Peyer's patch (tissue), 4 donors: ENCODE results near the gene ADRA2C.

Experiments used
- POLR2A ChIP-seq, 2 donors: fragments of 450-650 bp; IDR thresholded peaks; one replicate each; pipeline ENCODE4 v1.5.1; 2017; ENCODE audit warnings: antibody characterized with exemption in 2 of 2, mild to moderate bottlenecking in 2 of 2, moderate library complexity in 2 of 2
- TF ChIP-seq, protein P1 (sequence below), 6 experiments: fragments of 450-650 bp in 4 of 6; fragments of 200-600 bp in 2 of 6; sonication (generic) in 1 of 6; IDR thresholded peaks; one replicate each; pipeline ENCODE4 v1.5.1; 2017 to 2019; ENCODE audit warnings: antibody characterized with exemption in 6 of 6, mild to moderate bottlenecking in 3 of 6, moderate library complexity in 1 of 6

- TF ChIP-seq POLR2A (IDR thresholded peaks at IDR 0.05) = no peak
- TF ChIP-seq, protein P1, sequence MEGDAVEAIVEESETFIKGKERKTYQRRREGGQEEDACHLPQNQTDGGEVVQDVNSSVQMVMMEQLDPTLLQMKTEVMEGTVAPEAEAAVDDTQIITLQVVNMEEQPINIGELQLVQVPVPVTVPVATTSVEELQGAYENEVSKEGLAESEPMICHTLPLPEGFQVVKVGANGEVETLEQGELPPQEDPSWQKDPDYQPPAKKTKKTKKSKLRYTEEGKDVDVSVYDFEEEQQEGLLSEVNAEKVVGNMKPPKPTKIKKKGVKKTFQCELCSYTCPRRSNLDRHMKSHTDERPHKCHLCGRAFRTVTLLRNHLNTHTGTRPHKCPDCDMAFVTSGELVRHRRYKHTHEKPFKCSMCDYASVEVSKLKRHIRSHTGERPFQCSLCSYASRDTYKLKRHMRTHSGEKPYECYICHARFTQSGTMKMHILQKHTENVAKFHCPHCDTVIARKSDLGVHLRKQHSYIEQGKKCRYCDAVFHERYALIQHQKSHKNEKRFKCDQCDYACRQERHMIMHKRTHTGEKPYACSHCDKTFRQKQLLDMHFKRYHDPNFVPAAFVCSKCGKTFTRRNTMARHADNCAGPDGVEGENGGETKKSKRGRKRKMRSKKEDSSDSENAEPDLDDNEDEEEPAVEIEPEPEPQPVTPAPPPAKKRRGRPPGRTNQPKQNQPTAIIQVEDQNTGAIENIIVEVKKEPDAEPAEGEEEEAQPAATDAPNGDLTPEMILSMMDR (IDR thresholded peaks at IDR 0.05) = no peak
Measured at GRCh38 chr4:3729882-3730226, 36.3 kb upstream of the ADRA2C start.
